CD14-positive monocyte (primary cell): ENCODE data around the gene XAB2. TPM values are rescaled to one million over a fixed set of nuclear protein-coding genes. Genes with fewer than 3 reads are reported as not detected.
A peak's percentile ranks its signal among the peaks of the same experiment; 100 is the strongest.

Source experiments
- DNase-seq, 3 donors: peaks; one replicate each; pipeline ENCODE4 v3.0.0-alpha.2; 2011 to 2022
- H2AFZ ChIP-seq: 2 replicates; pipeline ENCODE4 v1.6.0; 2012; ENCODE audit warnings: mild to moderate bottlenecking, low read depth, low read length, inconsistent platforms; ENCODE audit not compliant: insufficient read depth, poor library complexity, severe bottlenecking
- H3K27ac ChIP-seq, 2 donors: 1 replicate in 1 of 2; 2 replicates in 1 of 2; pipeline ENCODE4 v1.5.1; 2012 to 2013; ENCODE audit warnings: low read length in 2 of 2, control low read depth in 1 of 2, inconsistent platforms in 1 of 2, low read depth in 1 of 2, mild to moderate bottlenecking in 1 of 2
- H3K27me3 ChIP-seq, 2 donors: one replicate each; pipeline versions ENCODE4 v1.6.0 to v1.6.1; 2011 to 2013; ENCODE audit warnings: low read length in 2 of 2; ENCODE audit not compliant: control insufficient read depth in 2 of 2, insufficient read depth in 2 of 2
- H3K36me3 ChIP-seq, 2 donors: replicated peaks in 1 of 2; 1 replicate in 1 of 2; 2 replicates in 1 of 2; pipeline versions ENCODE4 v1.5.1 to v1.6.1; 2012 to 2013; ENCODE audit warnings: low read length in 2 of 2, control low read depth in 1 of 2, inconsistent platforms in 1 of 2, mild to moderate bottlenecking in 1 of 2; ENCODE audit not compliant: insufficient read depth in 2 of 2, control insufficient read depth in 1 of 2
- H3K4me1 ChIP-seq, 2 donors: 1 replicate in 1 of 2; 2 replicates in 1 of 2; pipeline versions ENCODE4 v1.5.1 to v1.6.1; 2012 to 2013; ENCODE audit warnings: low read length in 2 of 2, control low read depth in 1 of 2, inconsistent platforms in 1 of 2, mild to moderate bottlenecking in 1 of 2, moderate library complexity in 1 of 2; ENCODE audit not compliant: insufficient read depth in 2 of 2, control insufficient read depth in 1 of 2
- H3K4me2 ChIP-seq: replicated peaks from 2 replicates; pipeline ENCODE3; 2012; ENCODE audit warnings: low read length, moderate library complexity, mild to moderate bottlenecking; ENCODE audit not compliant: poor library complexity, severe bottlenecking; ENCODE audit errors: extremely low read depth
- H3K4me3 ChIP-seq, 3 experiments: fragments of 200-600 bp in 1 of 3; sonication (generic) in 1 of 3; replicated peaks in 1 of 3; 1 replicate in 2 of 3; 2 replicates in 1 of 3; pipeline ENCODE4 v1.5.1; 2011 to 2013; ENCODE audit warnings: low read length in 3 of 3, mild to moderate bottlenecking in 3 of 3, control low read depth in 2 of 3, low read depth in 2 of 3, inconsistent platforms in 1 of 3, moderate library complexity in 1 of 3
- H3K79me2 ChIP-seq: 2 replicates; pipeline ENCODE4 v1.6.0; 2012; ENCODE audit warnings: mild to moderate bottlenecking, control low read depth, inconsistent platforms, low read length, moderate library complexity; ENCODE audit not compliant: insufficient read depth
- H3K9ac ChIP-seq: 2 replicates; pipeline ENCODE4 v1.6.0; 2017; ENCODE audit warnings: low read length, mild to moderate bottlenecking; ENCODE audit not compliant: insufficient read depth, poor library complexity, severe bottlenecking
- H3K9me3 ChIP-seq, 2 donors: replicated peaks in 1 of 2; 1 replicate in 1 of 2; 2 replicates in 1 of 2; pipeline versions ENCODE4 v1.5.1 to v1.6.1; 2012 to 2013; ENCODE audit warnings: low read length in 2 of 2, control low read depth in 1 of 2; ENCODE audit not compliant: control insufficient read depth in 1 of 2, insufficient read depth in 1 of 2
- H4K20me1 ChIP-seq: 2 replicates; pipeline ENCODE4 v1.6.0; 2012; ENCODE audit warnings: mild to moderate bottlenecking, low read length, control low read depth, moderate library complexity; ENCODE audit not compliant: insufficient read depth
- H3K27ac Mint-ChIP-seq, 7 donors: one replicate each; pipeline ENCODE4 v1.8.0; 2020; ENCODE audit warnings: mild to moderate bottlenecking in 7 of 7, mixed read lengths in 7 of 7, moderate library complexity in 6 of 7, inconsistent platforms in 2 of 7
- H3K27me3 Mint-ChIP-seq, 3 donors: one replicate each; pipeline ENCODE4 v1.8.0; 2021 to 2022; ENCODE audit warnings: low read depth in 3 of 3, mild to moderate bottlenecking in 3 of 3, mixed read lengths in 3 of 3, moderate library complexity in 3 of 3, inconsistent platforms in 1 of 3
- H3K36me3 Mint-ChIP-seq, 2 donors: one replicate each; pipeline ENCODE4 v1.8.0; 2020; ENCODE audit warnings: mixed read lengths in 2 of 2, inconsistent platforms in 1 of 2, mild to moderate bottlenecking in 1 of 2
- H3K4me1 Mint-ChIP-seq: one replicate; pipeline ENCODE4 v1.8.0; 2020; ENCODE audit warnings: mild to moderate bottlenecking, mixed read lengths
- H3K4me3 Mint-ChIP-seq, 2 donors: one replicate each; pipeline ENCODE4 v1.8.0; 2020; ENCODE audit warnings: mild to moderate bottlenecking in 2 of 2, mixed read lengths in 2 of 2, moderate library complexity in 1 of 2
- H3K9me3 Mint-ChIP-seq, 7 donors: one replicate each; pipeline ENCODE4 v1.8.0; 2020 to 2022; ENCODE audit warnings: mixed read lengths in 7 of 7, mild to moderate bottlenecking in 6 of 7, moderate library complexity in 6 of 7, inconsistent platforms in 2 of 7
- CTCF ChIP-seq: fragments of 200-600 bp; IDR thresholded peaks from one replicate; pipeline ENCODE4 v1.8.0; 2022; ENCODE audit warnings: antibody characterized with exemption, mild to moderate bottlenecking
- WGBS: methylation state at CpG from one replicate; pipeline ENCODE4 v1.1.5; 2013; ENCODE audit warnings: missing lambda C conversion rate; ENCODE audit not compliant: insufficient coverage; 5-methylcytosine and 5-hydroxymethylcytosine counted together
- intact Hi-C, 2 donors: fragments of 100-400 bp; cut with micrococcal nuclease; formaldehyde crosslinking; loops; one replicate each; pipeline versions ENCODE4 v1.15.0 to v1.15.1; 2023
- polyA plus RNA-seq, 3 donors: library from polyadenylated mRNA; depleted of rRNA in 1 of 3; unstranded in 2 of 3; stranded (reverse) in 1 of 3; fragments of 300-500 nt in 2 of 3; fragments of >200 nt in 1 of 3; fragmentation: Illumina TruSeq in 2 of 3; gene quantifications; 1 replicate in 2 of 3; 2 replicates in 1 of 3; pipeline ENCODE4 v1.2.3, GENCODE V29; 2012 to 2021

The XAB2 gene
- polyA plus RNA-seq, 3 donors = 4.6 to 55.7 (median 8.8) TPM

GRCh38 chr19:7636691-7637373 is 7.5 kb upstream of the XAB2 start, which contains the start of gene STXBP2:
Gene STXBP2 (plus strand): TSS chr19:7637110. CDS start chr19:7637150, 40 bp downstream.
- DNase-seq = peak; percentile 73 to 81 (median 74)
- 4% methylated on average over 49 of the region's 61 CpGs for WGBS
- Mint-ChIP-seq H3K27me3 (peaks cover 0 to 3% (median 2%) of the 10 kb centered on the region in 3 donors), H3K4me3 (peak within 1 kb of the TSS; percentile 89 to 92), H3K9me3 (no peaks in the 10 kb centered on the region), H3K27ac (peak within 1 kb of the TSS; percentile 94 to 98 (median 95)), H3K4me1 (peaks cover 46% of the 10 kb centered on the region), H3K36me3 (peaks cover 36 to 49% of the 10 kb centered on the region in 2 donors)
- H3K79me2 ChIP-seq = peaks cover 58% of the 10 kb centered on the region
- intact Hi-C loops = loop anchor here (5.0 to 10.0 kb wide), 3 partner anchors 40 to 268 kb away; partner anchors contain the start of genes MAP2K7 (in 1 of the 2), MCEMP1 (in 1 of the 2) and TRAPPC5 (in 1 of the 2)
- peaks cover 36 to 45% of the 10 kb centered on the region in 2 donors for H3K36me3 ChIP-seq
- H3K9me3 ChIP-seq = no peaks in the 10 kb centered on the region
- no peaks in the 10 kb centered on the region for H3K27me3 ChIP-seq
- H3K4me1 ChIP-seq = peaks cover 33 to 42% of the 10 kb centered on the region in 2 donors
- H3K9ac ChIP-seq = peak within 1 kb of the TSS; percentile 99
- peaks cover 42% of the 10 kb centered on the region for H4K20me1 ChIP-seq
- peak within 1 kb of the TSS; percentile 56 to 99 (median 90) for H3K4me3 ChIP-seq
- no peak for TF ChIP-seq CTCF
- H3K27ac ChIP-seq = peak within 1 kb of the TSS; percentile 96 to 100
- H3K4me2 ChIP-seq = peak within 1 kb of the TSS; percentile 88
- peak within 1 kb of the TSS; percentile 75 for H2AFZ ChIP-seq

- peaks cover 46% of the 10 kb centered on the region for H3K4me1 Mint-ChIP-seq
- H3K9ac ChIP-seq = peak overlapping the region; percentile 99
- H3K27me3 ChIP-seq = no peaks in the 10 kb centered on the region
- peaks cover 37 to 45% of the 10 kb centered on the region in 2 donors for H3K36me3 ChIP-seq
- peak overlapping the region; percentile 75 for H2AFZ ChIP-seq
- peak overlapping the region; percentile 88 for H3K4me2 ChIP-seq
- H4K20me1 ChIP-seq = peaks cover 37% of the 10 kb centered on the region
- intact Hi-C loops = loop anchor here (5.0 to 10.0 kb wide), 3 partner anchors 41 to 268 kb away; partner anchors contain the start of genes MAP2K7 (in 1 of the 2), MCEMP1 (in 1 of the 2) and TRAPPC5 (in 1 of the 2)
- 72% methylated on average over 16 of the region's 16 CpGs for WGBS
- H3K9me3 ChIP-seq = no peaks in the 10 kb centered on the region
- H3K27me3 Mint-ChIP-seq = peaks cover 0 to 3% (median 2%) of the 10 kb centered on the region in 3 donors
- no peak for DNase-seq
- H3K9me3 Mint-ChIP-seq = no peaks in the 10 kb centered on the region
- peaks cover 60% of the 10 kb centered on the region for H3K79me2 ChIP-seq
- H3K4me1 ChIP-seq = peaks cover 33 to 41% of the 10 kb centered on the region in 2 donors
- peaks cover 39 to 48% of the 10 kb centered on the region in 2 donors for H3K36me3 Mint-ChIP-seq
- peak overlapping the region; percentile 94 to 98 (median 95) for H3K27ac Mint-ChIP-seq
- peak overlapping the region; percentile 96 to 100 for H3K27ac ChIP-seq
- H3K4me3 Mint-ChIP-seq = peak overlapping the region; percentile 89 to 92
- no peak for TF ChIP-seq CTCF
- peak overlapping the region; percentile 56 to 99 (median 90) for H3K4me3 ChIP-seq
Observed at GRCh38 chr19:7636317-7636690, 7.0 kb upstream of the XAB2 start.
